Measurements from ENCODE around the gene KIAA0930. TPM values are rescaled to one million over a fixed set of nuclear protein-coding genes. Genes with fewer than 3 reads are reported as not detected.
"Not testable (repeated sequence)": the region's sequence is repeated elsewhere in the genome, so short reads cannot be mapped to it uniquely, and the experiment has no call there.

Gene KIAA0930
- total RNA-seq, 1 experiment from 2014 or later = 55.5 TPM

DNA sequence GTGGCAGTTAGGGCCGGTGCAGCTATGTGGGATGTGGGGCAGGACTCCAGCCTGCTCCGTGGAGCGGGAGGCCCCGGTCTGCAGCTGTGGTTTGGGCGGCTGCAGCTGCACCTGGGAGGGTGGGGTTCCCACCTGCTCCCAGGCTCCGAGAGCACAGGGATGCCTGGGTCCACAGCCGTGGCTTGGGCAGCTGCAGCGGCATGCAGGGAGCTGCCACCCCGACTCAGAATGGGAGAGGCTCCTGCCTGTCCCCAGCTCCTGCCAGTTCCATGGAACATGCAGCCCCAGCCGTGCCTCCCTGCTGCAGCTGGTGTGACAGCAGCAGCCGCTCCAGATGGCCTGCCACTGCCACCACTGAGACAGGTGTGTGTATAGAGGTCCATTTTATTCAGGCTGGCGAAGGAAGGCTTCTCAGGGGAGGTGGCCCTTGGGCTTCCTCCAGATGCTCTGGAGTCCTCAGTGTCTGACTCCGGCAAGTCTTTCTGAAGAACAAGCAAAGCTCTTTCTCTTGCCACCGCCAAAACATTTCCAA is 22.3 kb upstream of the KIAA0930 start:
- Histone ChIP-seq H3K4me2 (0 out of 2 replicates have a peak overlapping the region, but pooled peaks have one; percentile 32), H3K36me3 (ENCODE audit: low read depth) (no peaks in the 10 kb centered on the region), H3K9me3 (ENCODE audit: insufficient read depth, low read depth) (no peaks in the 10 kb centered on the region), H3F3A (ENCODE audit: insufficient read depth, low read depth) (peaks cover 6% of the 10 kb centered on the region; the same call in 1 of the 2 replicates), H3K4me1 (replicated peaks; ENCODE audit: insufficient read depth) (peaks cover 9% of the 10 kb centered on the region; the same call in 1 of the 2 replicates), H4K20me1 (ENCODE audit: insufficient read depth) (no peaks in the 10 kb centered on the region), H3K27ac (no peak overlapping the region), H3K79me2 (ENCODE audit: low read depth) (no peaks in the 10 kb centered on the region), H3K4me3 (no peak overlapping the region), H2AFZ (no peak overlapping the region), H3K9me2 (ENCODE audit: insufficient read depth) (no peaks in the 10 kb centered on the region), H3K27me3 (ENCODE audit: insufficient read depth, low read depth) (no peaks in the 10 kb centered on the region)
- CTCF ChIA-PET = no interaction called here
- intact Hi-C loops (cut with micrococcal nuclease; ENCODE audit: unreplicated experiment) = loop anchor here (10.0 kb wide), 1 partner anchor 568 kb away; no protein-coding TSS in a partner anchor
- BruUV-seq (replicated peaks) = no TSS peak
- TF ChIP-seq, protein P1, sequence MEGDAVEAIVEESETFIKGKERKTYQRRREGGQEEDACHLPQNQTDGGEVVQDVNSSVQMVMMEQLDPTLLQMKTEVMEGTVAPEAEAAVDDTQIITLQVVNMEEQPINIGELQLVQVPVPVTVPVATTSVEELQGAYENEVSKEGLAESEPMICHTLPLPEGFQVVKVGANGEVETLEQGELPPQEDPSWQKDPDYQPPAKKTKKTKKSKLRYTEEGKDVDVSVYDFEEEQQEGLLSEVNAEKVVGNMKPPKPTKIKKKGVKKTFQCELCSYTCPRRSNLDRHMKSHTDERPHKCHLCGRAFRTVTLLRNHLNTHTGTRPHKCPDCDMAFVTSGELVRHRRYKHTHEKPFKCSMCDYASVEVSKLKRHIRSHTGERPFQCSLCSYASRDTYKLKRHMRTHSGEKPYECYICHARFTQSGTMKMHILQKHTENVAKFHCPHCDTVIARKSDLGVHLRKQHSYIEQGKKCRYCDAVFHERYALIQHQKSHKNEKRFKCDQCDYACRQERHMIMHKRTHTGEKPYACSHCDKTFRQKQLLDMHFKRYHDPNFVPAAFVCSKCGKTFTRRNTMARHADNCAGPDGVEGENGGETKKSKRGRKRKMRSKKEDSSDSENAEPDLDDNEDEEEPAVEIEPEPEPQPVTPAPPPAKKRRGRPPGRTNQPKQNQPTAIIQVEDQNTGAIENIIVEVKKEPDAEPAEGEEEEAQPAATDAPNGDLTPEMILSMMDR (conservative IDR thresholded peaks at IDR 0.05) = no peak
- TF ChIP-seq EZH2 (IDR thresholded peaks at IDR 0.05; ENCODE audit: low read depth) = no peak
- DNase-seq = no peak
- POLR2A ChIA-PET (ENCODE audit: unreplicated experiment) = no interaction called here

DNA sequence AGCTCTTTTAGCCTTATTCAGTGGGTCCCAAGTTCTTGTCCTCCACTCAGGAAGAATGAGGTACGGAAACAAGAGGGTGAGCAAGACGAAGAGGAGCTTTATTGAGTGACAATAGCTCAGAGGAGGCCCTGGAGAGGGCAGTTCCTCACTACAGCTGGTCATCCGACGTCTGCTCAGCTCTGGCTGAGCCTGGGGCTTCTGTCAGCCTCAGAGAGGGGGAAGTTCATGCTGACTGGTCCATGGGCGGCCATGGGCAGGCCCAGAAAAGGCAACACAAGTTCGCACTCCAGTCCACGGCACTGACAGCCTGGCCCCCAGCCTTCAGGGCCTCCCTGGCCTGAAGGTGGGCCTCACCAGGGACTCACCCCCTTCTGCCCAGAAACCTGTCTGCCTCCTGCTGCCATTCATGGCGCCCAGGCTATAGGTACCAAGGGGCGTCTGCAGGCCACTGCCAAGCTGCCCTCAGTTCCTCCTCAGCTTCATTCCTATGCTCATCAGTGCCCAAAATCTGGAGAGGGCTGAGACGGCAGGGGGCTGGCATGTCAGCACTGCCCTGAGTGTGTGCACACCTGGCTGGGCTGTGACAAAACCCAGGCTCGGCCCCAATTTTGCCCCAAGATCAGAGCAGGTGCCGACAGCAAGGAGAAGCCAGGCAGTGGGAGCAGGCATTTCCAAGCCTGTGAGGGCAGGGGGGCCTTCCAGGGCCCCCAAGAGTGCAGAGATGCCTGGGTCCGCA is 21.7 kb upstream of the KIAA0930 start:
- Histone ChIP-seq H3K27me3 (ENCODE audit: insufficient read depth, low read depth) (no peaks in the 10 kb centered on the region), H3K4me3 (no peak overlapping the region), H3K4me2 (no peak overlapping the region), H2AFZ (no peak overlapping the region), H3F3A (ENCODE audit: insufficient read depth, low read depth) (peaks cover 6% of the 10 kb centered on the region; the same call in 1 of the 2 replicates), H3K36me3 (ENCODE audit: low read depth) (no peaks in the 10 kb centered on the region), H4K20me1 (ENCODE audit: insufficient read depth) (no peaks in the 10 kb centered on the region), H3K9me3 (ENCODE audit: insufficient read depth, low read depth) (no peaks in the 10 kb centered on the region), H3K79me2 (ENCODE audit: low read depth) (no peaks in the 10 kb centered on the region), H3K4me1 (replicated peaks; ENCODE audit: insufficient read depth) (peaks cover 9% of the 10 kb centered on the region; the same call in 1 of the 2 replicates), H3K27ac (no peak overlapping the region), H3K9me2 (ENCODE audit: insufficient read depth) (no peaks in the 10 kb centered on the region)
- no TSS peak for BruUV-seq (replicated peaks)
- no peak for DNase-seq
- no peak for TF ChIP-seq EZH2 (IDR thresholded peaks at IDR 0.05; ENCODE audit: low read depth)
- TF ChIP-seq, protein P1 (conservative IDR thresholded peaks at IDR 0.05) = no peak
- intact Hi-C loops (cut with micrococcal nuclease; ENCODE audit: unreplicated experiment) = loop anchor here (10.0 kb wide), 1 partner anchor 568 kb away; no protein-coding TSS in a partner anchor
- POLR2A ChIA-PET (ENCODE audit: unreplicated experiment) = no interaction called here
- CTCF ChIA-PET = no interaction called here

DNA sequence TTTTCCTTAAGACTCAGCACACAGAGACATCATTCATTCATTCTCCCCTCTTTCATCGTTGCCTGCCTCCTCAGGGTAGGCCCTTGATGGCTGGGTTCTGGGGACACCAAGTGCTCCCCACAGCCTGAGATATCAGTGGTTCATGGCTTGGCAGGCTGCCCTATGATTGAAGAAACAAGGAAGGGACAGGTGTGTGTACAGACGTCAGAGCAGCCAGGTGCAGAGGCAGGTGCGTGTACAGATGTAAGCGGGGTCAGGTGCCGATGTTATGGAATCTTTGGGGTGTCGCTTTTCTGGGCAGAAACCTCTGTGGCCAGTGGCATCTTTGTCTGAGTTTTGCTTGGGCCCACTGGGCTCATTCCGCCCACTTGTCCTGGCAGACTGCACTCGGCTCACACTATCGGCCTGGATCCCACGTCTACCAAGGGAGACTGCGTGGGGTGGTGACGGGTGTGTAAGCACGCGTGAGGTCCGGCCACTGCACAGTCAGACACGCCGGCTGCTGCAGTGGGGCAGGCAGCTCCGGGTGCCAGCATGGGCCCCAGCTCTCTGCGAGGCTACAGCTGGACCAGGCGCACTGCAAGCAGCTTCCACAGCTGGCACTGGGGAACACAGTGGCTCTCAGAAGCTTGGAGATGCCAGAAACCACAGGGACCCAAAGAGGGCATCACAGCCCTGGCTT is 20.9 kb upstream of the KIAA0930 start:
- Histone ChIP-seq H3K4me1 (replicated peaks; ENCODE audit: insufficient read depth) (peaks cover 9% of the 10 kb centered on the region; the same call in 1 of the 2 replicates), H3K9me2 (ENCODE audit: insufficient read depth) (no peaks in the 10 kb centered on the region), H3F3A (ENCODE audit: insufficient read depth, low read depth) (0 out of 2 replicates have a peak, but pooled peaks cover 6% of the 10 kb centered on the region), H3K79me2 (ENCODE audit: low read depth) (no peaks in the 10 kb centered on the region), H4K20me1 (ENCODE audit: insufficient read depth) (no peaks in the 10 kb centered on the region), H3K9me3 (ENCODE audit: insufficient read depth, low read depth) (no peaks in the 10 kb centered on the region), H3K27ac (no peak overlapping the region), H2AFZ (no peak overlapping the region), H3K4me2 (no peak overlapping the region), H3K4me3 (no peak overlapping the region), H3K36me3 (ENCODE audit: low read depth) (no peaks in the 10 kb centered on the region), H3K27me3 (ENCODE audit: insufficient read depth, low read depth) (no peaks in the 10 kb centered on the region)
- CTCF ChIA-PET = no interaction called here
- BruUV-seq (replicated peaks) = no TSS peak
- DNase-seq = no peak
- intact Hi-C loops (cut with micrococcal nuclease; ENCODE audit: unreplicated experiment) = loop anchor here (10.0 kb wide), 1 partner anchor 567 kb away; no protein-coding TSS in a partner anchor
- TF ChIP-seq, protein P1 (conservative IDR thresholded peaks at IDR 0.05) = no peak
- no peak for TF ChIP-seq EZH2 (IDR thresholded peaks at IDR 0.05; ENCODE audit: low read depth)
- POLR2A ChIA-PET (ENCODE audit: unreplicated experiment) = no interaction called here

DNA sequence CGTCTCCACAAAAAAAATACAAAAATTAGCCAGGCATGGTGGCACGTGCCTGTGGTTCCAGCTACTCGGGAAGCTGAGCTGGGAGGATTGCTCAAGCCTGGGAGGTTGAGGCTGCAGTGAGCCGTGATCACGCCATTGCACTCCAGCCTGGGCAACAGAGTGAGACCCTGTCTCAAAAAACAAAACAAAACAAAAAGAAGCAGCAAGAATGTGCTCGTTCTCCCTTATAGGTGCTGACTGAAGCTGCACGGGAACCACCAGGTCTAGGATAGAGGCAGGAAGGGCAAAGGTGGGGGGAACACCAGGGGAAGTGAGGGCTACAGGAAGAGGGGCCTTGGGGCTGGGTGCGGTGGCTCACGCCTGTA is 19.7 kb upstream of the KIAA0930 start:
- H3K27me3 ChIP-seq (ENCODE audit: insufficient read depth, low read depth); H3K9me3 ChIP-seq (ENCODE audit: insufficient read depth, low read depth); DNase-seq; H3F3A ChIP-seq (ENCODE audit: insufficient read depth, low read depth); H3K79me2 ChIP-seq (ENCODE audit: low read depth); POLR2A ChIA-PET (ENCODE audit: unreplicated experiment); H4K20me1 ChIP-seq (ENCODE audit: insufficient read depth); H3K4me2 ChIP-seq; CTCF ChIA-PET; H3K9me2 ChIP-seq (ENCODE audit: insufficient read depth); H3K4me1 ChIP-seq (replicated peaks; ENCODE audit: insufficient read depth); H3K4me3 ChIP-seq; BruUV-seq (replicated peaks); H3K27ac ChIP-seq; H3K36me3 ChIP-seq (ENCODE audit: low read depth); H2AFZ ChIP-seq: not testable (repeated sequence)
- intact Hi-C loops (cut with micrococcal nuclease; ENCODE audit: unreplicated experiment) = loop anchor here (10.0 kb wide), 1 partner anchor 566 kb away; no protein-coding TSS in a partner anchor

Data from PC-9 (cell line).